Lung (tissue), 12 donors: ENCODE measurements around the gene BIN1. TPM values are rescaled to one million over a fixed set of nuclear protein-coding genes. Genes with fewer than 3 reads are reported as not detected.

Experiments
- ATAC-seq: fragments of 200-7000 bp; cut with Tn5 transposase; one replicate; pipeline ENCODE4 v1.9.1; 2020; ENCODE audit warnings: moderate number of reproducible peaks; ENCODE audit not compliant: insufficient read depth, low FRiP score
- DNase-seq, 3 donors: peaks; one replicate each; pipeline ENCODE4 v3.0.0-alpha.2; 2013 to 2017
- H3K27ac ChIP-seq, 2 donors: one replicate each; pipeline ENCODE4 v1.5.1; 2013; ENCODE audit warnings: mild to moderate bottlenecking in 2 of 2, moderate library complexity in 2 of 2, control low read depth in 1 of 2, inconsistent platforms in 1 of 2, low read depth in 1 of 2, low read length in 1 of 2
- H3K27me3 ChIP-seq, 3 donors: one replicate each; pipeline ENCODE4 v1.5.1; 2013; ENCODE audit warnings: low read length in 2 of 3; ENCODE audit not compliant: control insufficient read depth in 3 of 3, insufficient read depth in 3 of 3
- H3K36me3 ChIP-seq, 4 donors: one replicate each; pipeline ENCODE4 v1.5.1; 2013; ENCODE audit warnings: low read length in 4 of 4, mild to moderate bottlenecking in 1 of 4, moderate library complexity in 1 of 4; ENCODE audit not compliant: control insufficient read depth in 4 of 4, insufficient read depth in 4 of 4
- H3K4me1 ChIP-seq, 5 donors: one replicate each; pipeline ENCODE4 v1.5.1; 2013; ENCODE audit warnings: low read length in 5 of 5, mild to moderate bottlenecking in 2 of 5, moderate library complexity in 1 of 5; ENCODE audit not compliant: control insufficient read depth in 5 of 5, insufficient read depth in 5 of 5
- H3K4me3 ChIP-seq: one replicate; pipeline ENCODE4 v1.5.1; 2013; ENCODE audit warnings: mild to moderate bottlenecking, control low read depth, moderate library complexity
- H3K9ac ChIP-seq, 2 donors: one replicate each; pipeline ENCODE4 v1.5.1; 2013; ENCODE audit warnings: low read length in 2 of 2, control low read depth in 1 of 2; ENCODE audit not compliant: insufficient read depth in 1 of 2
- H3K9me3 ChIP-seq, 4 donors: one replicate each; pipeline ENCODE4 v1.5.1; 2013; ENCODE audit warnings: low read length in 3 of 4, mild to moderate bottlenecking in 1 of 4, moderate library complexity in 1 of 4; ENCODE audit not compliant: control insufficient read depth in 4 of 4, insufficient read depth in 3 of 4
- CTCF ChIP-seq: IDR thresholded peaks from 2 replicates; pipeline ENCODE4 v1.5.1; 2012; ENCODE audit warnings: mild to moderate bottlenecking; ENCODE audit errors: control extremely low read depth, extremely low read depth
- WGBS, 2 donors: extraction: QIAGEN DNeasy Blood & Tissue Kit; methylation state at CpG; one replicate each; pipeline ENCODE4 v1.1.7; 2013; 5-methylcytosine and 5-hydroxymethylcytosine counted together
- polyA plus RNA-seq, 2 donors: library from polyadenylated mRNA; stranded (reverse); fragments of 200-250 nt; gene quantifications; one replicate each; pipeline ENCODE4 v1.2.1, GENCODE V29; 2013
- total RNA-seq, 2 donors: library from RNA; depleted of rRNA in 1 of 2; stranded (reverse); fragments of >200 nt in 1 of 2; gene quantifications; one replicate each; pipeline ENCODE4 v1.2.1, GENCODE V29; 2014 to 2021
- donor health status: control.
- donor health status: control.
- donor health status: Bipolar disorder and iron deficiency.
- donor health status: healthy.
- donor health status: DM: yes; HTN: yes; CAD: no.

Gene BIN1
- total and polyA plus RNA-seq, 4 donors, result 28.8 to 41.7 (median 36.2) TPM

- TF ChIP-seq CTCF, result no peak
- H3K36me3 ChIP-seq, result no peaks in the 10 kb centered on the region
- ATAC-seq (no peak), DNase-seq (no peak)
- H3K27me3 ChIP-seq, result no peaks in the 10 kb centered on the region
- H3K27ac ChIP-seq, result no peak overlapping the region
- peaks cover 0 to 2% (median 0%) of the 10 kb centered on the region in 5 donors for H3K4me1 ChIP-seq
- WGBS, 2 donors, result 74 to 80% methylated on average over 11 of the region's 11 CpGs
- no peak overlapping the region for H3K4me3 ChIP-seq
- no peak overlapping the region for H3K9ac ChIP-seq
- peaks cover 0 to 2% (median 0%) of the 10 kb centered on the region in 4 donors for H3K9me3 ChIP-seq
Measured at GRCh38 chr2:127143841-127144782, 37.2 kb upstream of the BIN1 start.

- no peak for ATAC-seq
- TF ChIP-seq CTCF, result no peak
- H3K27ac ChIP-seq, result no peak overlapping the region
- peaks cover 0 to 2% (median 0%) of the 10 kb centered on the region in 5 donors for H3K4me1 ChIP-seq
- no peak for DNase-seq
- H3K4me3 ChIP-seq, result no peak overlapping the region
- H3K27me3 ChIP-seq, result no peaks in the 10 kb centered on the region
- H3K9ac ChIP-seq, result no peak overlapping the region
- 91 to 94% methylated on average over 4 of the region's 4 CpGs for WGBS, 2 donors
- no peaks in the 10 kb centered on the region for H3K36me3 ChIP-seq
- peaks cover 0 to 2% (median 0%) of the 10 kb centered on the region in 4 donors for H3K9me3 ChIP-seq
Measured at GRCh38 chr2:127142663-127143630, 36.0 kb upstream of the BIN1 start.

GRCh38 chr2:127140538-127140937, 33.6 kb upstream of the BIN1 start:
- Histone ChIP-seq H3K9me3 (peaks cover 0 to 2% (median 0%) of the 10 kb centered on the region in 4 donors), H3K27ac (no peak overlapping the region), H3K4me3 (no peak overlapping the region), H3K27me3 (no peaks in the 10 kb centered on the region), H3K4me1 (peaks cover 0 to 3% (median 0%) of the 10 kb centered on the region in 5 donors), H3K9ac (no peak overlapping the region), H3K36me3 (no peaks in the 10 kb centered on the region)
- TF ChIP-seq CTCF, result no peak
- 66 to 67% methylated on average over 13 of the region's 13 CpGs for WGBS, 2 donors
- DNase-seq (no peak), ATAC-seq (no peak)
